ENCODE data around the gene ZNF488. TPM values are rescaled to one million over a fixed set of nuclear protein-coding genes. Genes with fewer than 3 reads are reported as not detected.

ZNF488 gene
- total RNA-seq, 2 experiments from 2014 or later = 0.08 to 0.10 TPM

DNA sequence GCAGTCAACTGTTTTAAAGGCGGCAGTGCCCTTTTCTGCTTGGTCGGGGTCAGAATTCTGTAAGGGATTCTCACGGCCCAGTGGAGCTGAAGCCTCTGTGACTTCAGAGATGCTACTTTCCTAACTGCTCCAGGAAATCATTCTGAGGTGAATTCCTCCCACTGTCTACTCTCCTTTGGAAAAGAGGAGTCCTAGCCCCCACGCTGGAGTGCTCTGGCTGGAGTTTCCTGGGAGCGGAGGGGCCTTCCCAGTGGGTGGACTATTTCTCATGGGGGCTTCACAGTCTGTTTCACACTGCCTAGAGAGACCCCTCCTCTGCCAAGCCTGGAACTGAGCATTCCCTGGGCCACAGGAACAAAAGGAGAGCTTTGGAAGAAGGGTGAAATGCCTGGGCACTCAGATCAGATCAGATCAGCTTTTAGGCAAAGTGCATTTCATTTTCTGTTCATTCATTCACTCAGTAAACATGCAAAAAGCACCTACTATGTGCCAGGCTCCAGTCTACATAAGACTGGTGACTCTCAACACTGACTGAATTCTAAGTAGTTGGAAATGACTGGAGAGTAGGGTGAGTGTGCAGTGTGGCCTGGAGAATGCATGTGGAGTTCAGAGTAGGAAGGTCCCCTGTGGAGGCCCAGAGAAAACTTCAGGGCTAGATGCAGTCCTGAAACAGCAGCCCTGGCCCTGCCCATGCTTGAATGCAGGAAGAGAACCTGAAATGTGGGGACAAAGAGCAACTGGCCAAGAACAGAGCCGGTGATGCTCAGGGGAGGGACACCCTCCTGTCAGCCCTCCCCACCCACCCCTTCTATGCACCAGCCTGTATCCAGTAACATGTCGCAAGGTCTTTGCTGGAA, 12.2 kb downstream of the ZNF488 start:
- H3K27ac Mint-ChIP-seq = no peak overlapping the region
- CTCF ChIA-PET = interaction anchor here (0.9 to 1.3 kb wide), 2 partner anchors 10 to 31 kb away, joined by 3 read pairs; no protein-coding TSS in a partner anchor
- peaks cover 26% of the 10 kb centered on the region for H3K27me3 Mint-ChIP-seq
- POLR2A ChIA-PET = no interaction called here
- peaks cover 10% of the 10 kb centered on the region for H3K4me1 Mint-ChIP-seq
- no peak overlapping the region for H3K4me3 Mint-ChIP-seq
- no peaks in the 10 kb centered on the region for H3K9me3 Mint-ChIP-seq
- DNase-seq = peak; percentile 8
- no peaks in the 10 kb centered on the region for H3K36me3 Mint-ChIP-seq (ENCODE audit: low read depth)

- no peaks in the 10 kb centered on the region for H3K9me3 Mint-ChIP-seq
- H3K27me3 Mint-ChIP-seq = peaks cover 16% of the 10 kb centered on the region
- peak; percentile 12 for DNase-seq
- peaks cover 10% of the 10 kb centered on the region for H3K4me1 Mint-ChIP-seq
- ChIA-PET CTCF (interaction anchor here (1.3 kb wide), 1 partner anchor 30 kb away, joined by 3 read pairs; no protein-coding TSS in a partner anchor), POLR2A (no interaction called here)
- H3K27ac Mint-ChIP-seq = no peak overlapping the region
- no peaks in the 10 kb centered on the region for H3K36me3 Mint-ChIP-seq (ENCODE audit: low read depth)
- no peak overlapping the region for H3K4me3 Mint-ChIP-seq
Observed at GRCh38 chr10:47370878-47371277, 13.2 kb downstream of the ZNF488 start.

DNA sequence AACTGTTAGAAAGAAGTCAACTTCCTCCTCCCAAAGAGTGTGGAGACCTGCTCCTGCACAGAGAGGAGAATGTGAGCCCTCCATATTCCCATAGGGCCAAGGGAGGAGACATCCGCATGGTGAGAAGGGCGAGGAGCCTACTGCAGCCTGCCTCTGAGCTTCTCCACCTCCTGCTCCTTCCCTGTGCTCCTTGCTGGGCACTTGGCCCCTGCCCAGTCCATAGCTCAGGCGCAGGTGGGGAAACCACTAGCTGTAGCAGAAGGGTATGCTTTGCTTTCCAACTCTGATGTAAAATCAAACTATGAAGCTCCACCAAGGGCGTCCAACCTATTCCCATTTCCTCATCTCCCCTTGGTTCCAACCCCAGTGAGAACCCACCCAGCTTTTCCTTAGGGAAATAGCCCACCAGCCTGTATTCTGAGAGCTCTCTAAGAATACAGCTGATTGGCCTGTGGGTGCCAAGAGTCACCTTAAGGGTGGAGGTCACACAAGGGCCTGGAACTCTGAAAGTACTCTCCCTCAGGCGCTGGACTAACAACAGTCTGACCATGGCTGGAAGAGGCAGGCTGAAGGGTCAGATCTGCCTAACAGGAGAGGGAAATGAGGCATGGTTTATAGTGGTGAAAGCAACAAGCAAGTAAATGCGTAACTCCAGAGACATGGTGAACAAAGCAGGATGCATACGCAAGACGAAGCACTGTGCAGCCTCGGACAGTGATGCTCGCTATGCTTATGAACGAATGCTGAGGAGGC, 13.9 kb downstream of the ZNF488 start:
- no peak for DNase-seq
- Mint-ChIP-seq H3K9me3 (no peaks in the 10 kb centered on the region), H3K27ac (no peak overlapping the region), H3K4me1 (peaks cover 10% of the 10 kb centered on the region), H3K4me3 (no peak overlapping the region), H3K27me3 (peaks cover 9% of the 10 kb centered on the region), H3K36me3 (ENCODE audit: low read depth) (no peaks in the 10 kb centered on the region)
- ChIA-PET POLR2A (no interaction called here), CTCF (no interaction called here)

GRCh38 chr10:47369251-47369894, 14.7 kb downstream of the ZNF488 start:
- Mint-ChIP-seq H3K27ac (no peak overlapping the region), H3K4me1 (peaks cover 10% of the 10 kb centered on the region), H3K9me3 (no peaks in the 10 kb centered on the region), H3K4me3 (no peak overlapping the region), H3K36me3 (ENCODE audit: low read depth) (no peaks in the 10 kb centered on the region), H3K27me3 (peaks cover 7% of the 10 kb centered on the region)
- DNase-seq = no peak
- ChIA-PET POLR2A (no interaction called here), CTCF (no interaction called here)

GRCh38 chr10:47368431-47369180, 15.5 kb downstream of the ZNF488 start:
- peaks cover 10% of the 10 kb centered on the region for H3K4me1 Mint-ChIP-seq
- peaks cover 4% of the 10 kb centered on the region for H3K27me3 Mint-ChIP-seq
- no peak overlapping the region for H3K27ac Mint-ChIP-seq
- ChIA-PET POLR2A (no interaction called here), CTCF (no interaction called here)
- H3K4me3 Mint-ChIP-seq = no peak overlapping the region
- no peak for DNase-seq
- H3K9me3 Mint-ChIP-seq = no peaks in the 10 kb centered on the region
- no peaks in the 10 kb centered on the region for H3K36me3 Mint-ChIP-seq (ENCODE audit: low read depth)

DNA sequence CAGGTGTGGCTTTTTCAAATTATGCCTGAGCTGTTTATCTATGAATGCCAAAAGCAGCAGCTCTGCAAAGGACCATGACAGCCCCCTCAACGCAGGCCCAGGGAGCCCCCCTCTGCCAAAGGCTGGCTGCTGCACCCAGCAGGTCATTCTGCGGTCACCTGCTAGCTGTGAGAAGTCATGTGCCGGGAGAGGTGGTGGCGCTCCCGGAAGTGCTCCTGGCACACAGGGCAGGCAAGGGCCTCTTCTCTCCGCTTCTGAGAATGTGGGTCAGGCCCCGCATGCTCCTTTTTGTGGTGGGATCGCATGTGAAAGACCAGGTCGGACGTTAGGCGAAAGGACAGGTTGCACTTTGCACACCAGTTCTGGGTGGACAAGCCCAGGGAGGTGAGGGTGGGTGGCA, 16.4 kb downstream of the ZNF488 start:
- Mint-ChIP-seq H3K36me3 (ENCODE audit: low read depth) (no peaks in the 10 kb centered on the region), H3K27me3 (peaks cover 4% of the 10 kb centered on the region), H3K27ac (no peak overlapping the region), H3K4me3 (no peak overlapping the region), H3K4me1 (peaks cover 4% of the 10 kb centered on the region), H3K9me3 (no peaks in the 10 kb centered on the region)
- ChIA-PET POLR2A (no interaction called here), CTCF (no interaction called here)
- no peak for DNase-seq

DNA sequence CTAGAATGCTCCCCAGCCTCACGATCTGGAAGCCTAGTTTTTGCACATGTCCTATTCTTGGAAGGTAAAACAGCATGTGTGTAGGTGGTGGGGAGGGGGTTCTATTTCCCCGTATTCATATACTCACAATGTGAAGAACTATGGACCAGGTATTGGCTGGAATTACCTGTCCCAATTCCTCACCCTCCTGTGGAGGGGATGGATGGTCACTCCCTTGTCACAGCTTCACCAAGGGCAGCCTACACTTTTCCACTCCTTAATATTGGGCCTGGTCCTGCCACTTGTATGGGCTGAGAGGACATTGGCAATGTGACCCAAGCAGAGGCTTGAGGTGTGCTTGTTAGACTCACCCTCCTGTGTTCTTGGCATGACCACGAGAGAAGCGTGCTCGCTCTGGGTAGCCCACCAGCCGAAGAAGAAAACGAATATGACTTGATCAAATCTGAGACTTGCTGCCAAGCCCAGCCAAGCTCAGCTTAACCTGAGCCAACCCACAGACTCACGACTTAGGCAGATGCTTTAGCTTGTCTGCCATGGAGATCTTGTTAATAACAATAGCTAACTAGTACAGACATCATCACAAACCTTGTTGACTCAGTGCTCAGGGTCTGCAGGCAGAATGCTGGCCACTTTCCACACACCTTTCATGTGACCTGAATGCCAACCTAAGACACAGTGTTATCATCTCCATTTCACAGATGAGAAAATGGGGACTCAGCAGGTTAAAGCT, 17.2 kb downstream of the ZNF488 start:
- Mint-ChIP-seq H3K27ac (no peak overlapping the region), H3K36me3 (ENCODE audit: low read depth) (no peaks in the 10 kb centered on the region), H3K27me3 (peaks cover 7% of the 10 kb centered on the region), H3K9me3 (no peaks in the 10 kb centered on the region), H3K4me1 (no peaks in the 10 kb centered on the region), H3K4me3 (no peak overlapping the region)
- DNase-seq = no peak
- POLR2A ChIA-PET = no interaction called here
- CTCF ChIA-PET = no interaction called here

DNA sequence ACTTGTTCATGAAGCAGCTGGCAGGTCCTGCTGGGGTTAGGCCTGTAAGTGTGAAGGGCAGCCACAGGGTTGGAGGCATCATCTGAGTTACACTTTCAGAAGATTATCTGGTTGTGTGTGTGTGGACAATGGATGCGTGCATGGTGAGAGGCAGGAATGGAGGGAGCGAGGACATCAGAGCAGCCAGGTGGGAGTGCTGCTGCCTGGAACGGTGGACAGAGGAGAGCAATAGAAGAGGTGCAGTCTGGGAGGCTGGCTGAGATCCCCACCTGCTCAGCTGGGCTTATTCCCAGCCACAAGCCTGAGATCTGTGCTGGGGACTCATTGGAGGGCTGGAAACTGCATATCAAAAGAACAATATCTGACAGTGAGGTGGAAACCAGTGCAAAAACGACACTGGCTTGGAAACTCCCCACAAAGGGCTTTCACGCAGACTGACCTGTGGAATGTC, 17.9 kb downstream of the ZNF488 start:
- POLR2A ChIA-PET = no interaction called here
- no peak overlapping the region for H3K4me3 Mint-ChIP-seq
- CTCF ChIA-PET = no interaction called here
- peaks cover 9% of the 10 kb centered on the region for H3K27me3 Mint-ChIP-seq
- DNase-seq = no peak
- H3K36me3 Mint-ChIP-seq (ENCODE audit: low read depth) = no peaks in the 10 kb centered on the region
- no peak overlapping the region for H3K27ac Mint-ChIP-seq
- no peaks in the 10 kb centered on the region for H3K9me3 Mint-ChIP-seq
- H3K4me1 Mint-ChIP-seq = no peaks in the 10 kb centered on the region

DNA sequence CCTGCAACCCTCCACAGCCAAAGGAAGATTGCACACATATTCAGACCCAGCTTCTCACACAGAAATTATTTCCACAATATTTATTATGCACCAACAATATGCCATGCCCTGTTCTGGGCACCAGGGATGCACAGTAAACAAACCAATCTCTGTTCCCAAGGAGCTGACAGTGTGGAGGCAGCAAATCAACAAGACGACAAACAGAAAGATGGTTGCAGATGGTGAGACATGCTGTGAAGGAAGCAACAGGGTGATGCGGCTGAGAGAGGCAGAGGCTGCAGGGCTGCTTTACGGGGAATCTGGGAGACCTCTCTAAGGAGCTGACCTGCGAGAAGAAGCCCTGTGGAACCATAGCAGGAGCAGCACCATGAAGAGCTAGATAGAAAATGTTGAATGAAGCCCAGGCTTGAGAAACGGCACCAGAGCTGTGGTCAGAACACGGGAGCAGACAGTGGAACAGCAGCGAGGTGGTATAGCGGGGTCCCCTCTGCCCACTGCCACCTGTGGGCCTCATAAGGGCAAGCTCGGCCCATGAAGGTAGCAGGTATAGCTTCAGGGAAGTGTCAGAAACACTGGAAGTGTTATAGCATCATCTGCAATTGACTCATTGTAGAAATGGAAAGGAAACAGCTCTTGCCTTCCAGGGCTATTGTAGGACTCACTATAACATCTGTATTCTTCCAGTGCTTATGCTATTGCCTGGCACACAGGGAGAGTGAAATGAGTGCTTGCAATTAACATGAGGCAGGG, 18.5 kb downstream of the ZNF488 start:
- Mint-ChIP-seq H3K4me3 (no peak overlapping the region), H3K36me3 (ENCODE audit: low read depth) (no peaks in the 10 kb centered on the region), H3K9me3 (no peaks in the 10 kb centered on the region), H3K4me1 (no peaks in the 10 kb centered on the region), H3K27ac (no peak overlapping the region), H3K27me3 (peaks cover 9% of the 10 kb centered on the region)
- CTCF ChIA-PET = no interaction called here
- POLR2A ChIA-PET = no interaction called here
- DNase-seq = no peak

- ChIA-PET POLR2A (no interaction called here), CTCF (no interaction called here)
- no peak for DNase-seq
- no peak overlapping the region for H3K4me3 Mint-ChIP-seq
- H3K27me3 Mint-ChIP-seq = peaks cover 9% of the 10 kb centered on the region
- H3K4me1 Mint-ChIP-seq = no peaks in the 10 kb centered on the region
- no peaks in the 10 kb centered on the region for H3K36me3 Mint-ChIP-seq (ENCODE audit: low read depth)
- H3K9me3 Mint-ChIP-seq = no peaks in the 10 kb centered on the region
- H3K27ac Mint-ChIP-seq = no peak overlapping the region
Observed at GRCh38 chr10:47364911-47365310, 19.2 kb downstream of the ZNF488 start.

DNA sequence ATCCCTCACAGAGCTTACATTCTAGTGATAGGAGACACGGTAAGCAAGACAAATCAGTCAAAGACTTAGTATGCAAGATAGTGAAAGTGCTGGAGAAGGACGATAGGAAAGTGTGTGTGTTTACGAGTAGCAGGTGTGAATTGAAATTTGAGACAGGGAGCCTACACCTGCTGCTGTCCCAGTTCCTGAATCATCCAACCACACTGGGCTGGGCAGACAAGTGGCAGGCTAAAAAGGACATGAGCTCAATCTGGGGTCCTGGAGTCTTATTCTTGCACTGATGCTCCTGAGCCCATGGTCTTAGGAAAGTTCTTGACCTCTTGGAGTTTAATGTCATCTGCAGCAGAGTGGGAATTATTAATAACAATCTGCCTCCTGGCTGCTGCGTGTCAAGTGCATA, 19.7 kb downstream of the ZNF488 start:
- H3K36me3 Mint-ChIP-seq (ENCODE audit: low read depth) = no peaks in the 10 kb centered on the region
- H3K4me1 Mint-ChIP-seq = no peaks in the 10 kb centered on the region
- H3K27ac Mint-ChIP-seq = no peak overlapping the region
- CTCF ChIA-PET = no interaction called here
- H3K9me3 Mint-ChIP-seq = no peaks in the 10 kb centered on the region
- H3K27me3 Mint-ChIP-seq = peaks cover 9% of the 10 kb centered on the region
- no peak overlapping the region for H3K4me3 Mint-ChIP-seq
- POLR2A ChIA-PET = no interaction called here
- DNase-seq = no peak

DNA sequence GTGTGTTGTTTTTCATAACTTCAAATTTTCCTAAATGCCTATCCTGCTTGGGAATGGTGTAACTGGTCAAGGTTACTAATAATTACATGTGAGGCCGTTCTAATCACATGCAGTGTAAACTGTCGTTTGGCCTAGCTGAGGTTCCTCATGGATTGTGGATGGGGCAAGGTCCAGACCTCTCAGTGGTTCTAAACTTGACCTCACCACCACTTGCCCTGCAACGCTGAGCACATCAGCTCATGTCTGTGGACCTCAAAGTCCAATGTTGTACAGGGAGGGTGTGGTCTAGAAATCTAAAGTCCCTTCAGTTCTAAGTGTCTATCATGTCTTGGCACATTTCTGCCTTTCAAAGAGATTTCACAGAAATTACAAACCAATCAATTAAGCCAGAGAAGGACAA, 20.3 kb downstream of the ZNF488 start:
- no peak for DNase-seq
- ChIA-PET CTCF (no interaction called here), POLR2A (no interaction called here)
- H3K4me1 Mint-ChIP-seq = no peaks in the 10 kb centered on the region
- no peak overlapping the region for H3K27ac Mint-ChIP-seq
- no peaks in the 10 kb centered on the region for H3K36me3 Mint-ChIP-seq (ENCODE audit: low read depth)
- H3K27me3 Mint-ChIP-seq = peaks cover 9% of the 10 kb centered on the region
- no peak overlapping the region for H3K4me3 Mint-ChIP-seq
- no peaks in the 10 kb centered on the region for H3K9me3 Mint-ChIP-seq

Data from activated CD4-positive, alpha-beta memory T cell treated with anti-CD3 and anti-CD28 coated beads, Interleukin-2, amount 10 ng/mL, durations not matched to agents 7 days and 5 days (primary cell).